Sigmoid colon (tissue), 3 donors: ENCODE measurements around the gene ITGAD.
A peak's percentile ranks its signal among the peaks of the same experiment; 100 is the strongest.

Source experiments
- CTCF ChIP-seq, 4 experiments: fragments of 450-650 bp in 3 of 4; fragments of 200-600 bp in 1 of 4; IDR thresholded peaks; one replicate each; pipeline ENCODE4 v1.5.1; 2016 to 2019; ENCODE audit warnings: antibody characterized with exemption in 4 of 4, mild to moderate bottlenecking in 3 of 4, moderate library complexity in 2 of 4
- POLR2A ChIP-seq, 2 donors: fragments of 450-650 bp; IDR thresholded peaks; one replicate each; pipeline ENCODE4 v1.6.1; 2016; ENCODE audit warnings: antibody characterized with exemption in 2 of 2, mild to moderate bottlenecking in 2 of 2, moderate library complexity in 2 of 2

GRCh38 chr16:31460582-31461002, 67.5 kb downstream of the ITGAD start:
- peak in 3 of 4 experiments; percentile 36 to 49 (median 40) for TF ChIP-seq CTCF (IDR thresholded peaks at IDR 0.05)
- no peak for TF ChIP-seq POLR2A (IDR thresholded peaks at IDR 0.05)
